BLaER1 (cell line): Measurements from ENCODE around the gene CGB1.

ENCODE experiments used
- H3K27ac ChIP-seq: shearing (Covaris generic); formaldehyde crosslinking; 2 replicates; pipeline ENCODE4 v1.8.1; 2022
- H3K27me3 ChIP-seq: shearing (Covaris generic); formaldehyde crosslinking; 2 replicates; pipeline ENCODE4 v1.8.1; 2022
- H3K36me3 ChIP-seq: shearing (Covaris generic); formaldehyde crosslinking; 2 replicates; pipeline ENCODE4 v1.8.1; 2022
- H3K4me1 ChIP-seq: shearing (Covaris generic); formaldehyde crosslinking; 2 replicates; pipeline ENCODE4 v1.8.1; 2022
- H3K4me2 ChIP-seq: shearing (Covaris generic); formaldehyde crosslinking; 2 replicates; pipeline ENCODE4 v1.8.1; 2022
- H3K4me3 ChIP-seq: shearing (Covaris generic); formaldehyde crosslinking; 2 replicates; pipeline ENCODE4 v1.8.1; 2022
- H3K9ac ChIP-seq: shearing (Covaris generic); formaldehyde crosslinking; 2 replicates; pipeline ENCODE4 v1.8.1; 2022
- H3K9me3 ChIP-seq: shearing (Covaris generic); formaldehyde crosslinking; 2 replicates; pipeline ENCODE4 v1.8.1; 2022
- H4K20me1 ChIP-seq: shearing (Covaris generic); formaldehyde crosslinking; 2 replicates; pipeline ENCODE4 v1.8.1; 2022
- Cebpa-rat ChIP-seq: shearing (Covaris generic); IDR thresholded peaks from 2 replicates; pipeline ENCODE4 v1.8.1; 2022

Gene CGB1

GRCh38 chr19:49014870-49015255 lies 21.8 kb downstream of the CGB1 start:
- H3K9ac ChIP-seq = no peak overlapping the region
- peaks cover 30% of the 10 kb centered on the region for H3K27me3 ChIP-seq
- H4K20me1 ChIP-seq = peaks cover 65% of the 10 kb centered on the region
- H3K4me3 ChIP-seq = no peak overlapping the region
- H3K36me3 ChIP-seq = peaks cover 73% of the 10 kb centered on the region
- TF ChIP-seq Cebpa-rat = no peak
- H3K4me1 ChIP-seq = peaks cover 26% of the 10 kb centered on the region
- H3K4me2 ChIP-seq = no peak overlapping the region
- no peaks in the 10 kb centered on the region for H3K9me3 ChIP-seq
- no peak overlapping the region for H3K27ac ChIP-seq

GRCh38 chr19:49014123-49014869 lies 22.4 kb downstream of the CGB1 start:
- TF ChIP-seq Cebpa-rat = no peak
- H3K27me3 ChIP-seq = peaks cover 24% of the 10 kb centered on the region

GRCh38 chr19:49011194-49011593 lies 25.5 kb downstream of the CGB1 start:
- Histone ChIP-seq H3K4me2 (no peak overlapping the region), H3K9me3 (no peaks in the 10 kb centered on the region), H3K4me1 (no peaks in the 10 kb centered on the region), H3K27ac (no peak overlapping the region), H4K20me1 (peaks cover 42% of the 10 kb centered on the region), H3K27me3 (no peaks in the 10 kb centered on the region), H3K36me3 (peaks cover 99% of the 10 kb centered on the region), H3K4me3 (no peak overlapping the region), H3K9ac (no peak overlapping the region)
- no peak for TF ChIP-seq Cebpa-rat

More at GRCh38 chr19:49014123-49014869, 22.4 kb downstream of the CGB1 start:
- H3K27ac ChIP-seq = no peak overlapping the region
- peaks cover 21% of the 10 kb centered on the region for H3K4me1 ChIP-seq
- H3K9ac ChIP-seq = no peak overlapping the region
- no peak overlapping the region for H3K4me2 ChIP-seq
- no peak overlapping the region for H3K4me3 ChIP-seq
- peaks cover 65% of the 10 kb centered on the region for H4K20me1 ChIP-seq
- H3K36me3 ChIP-seq = peaks cover 79% of the 10 kb centered on the region
- no peaks in the 10 kb centered on the region for H3K9me3 ChIP-seq

- no peaks in the 10 kb centered on the region for H3K4me1 ChIP-seq
- H3K36me3 ChIP-seq = peaks cover 99% of the 10 kb centered on the region
- no peak for TF ChIP-seq Cebpa-rat
- H4K20me1 ChIP-seq = peaks cover 35% of the 10 kb centered on the region
- H3K4me3 ChIP-seq = no peak overlapping the region
- H3K27me3 ChIP-seq = no peaks in the 10 kb centered on the region
- no peaks in the 10 kb centered on the region for H3K9me3 ChIP-seq
- no peak overlapping the region for H3K9ac ChIP-seq
- no peak overlapping the region for H3K4me2 ChIP-seq
- H3K27ac ChIP-seq = no peak overlapping the region
Measured at GRCh38 chr19:49010453-49010852, 26.2 kb downstream of the CGB1 start.

- H3K36me3 ChIP-seq = peaks cover 99% of the 10 kb centered on the region
Measured at GRCh38 chr19:49009828-49010227, 26.9 kb downstream of the CGB1 start.

GRCh38 chr19:49006905-49007304 lies 29.8 kb downstream of the CGB1 start:
- Histone ChIP-seq H4K20me1 (peaks cover 28% of the 10 kb centered on the region), H3K4me1 (no peaks in the 10 kb centered on the region), H3K27me3 (no peaks in the 10 kb centered on the region), H3K27ac (no peak overlapping the region), H3K36me3 (peaks cover 99% of the 10 kb centered on the region), H3K4me2 (no peak overlapping the region), H3K4me3 (no peak overlapping the region), H3K9ac (no peak overlapping the region), H3K9me3 (no peaks in the 10 kb centered on the region)
- no peak for TF ChIP-seq Cebpa-rat

More at GRCh38 chr19:49009828-49010227, 26.9 kb downstream of the CGB1 start:
- H3K27me3 ChIP-seq = no peaks in the 10 kb centered on the region
- no peaks in the 10 kb centered on the region for H3K4me1 ChIP-seq
- H3K9ac ChIP-seq = no peak overlapping the region
- H3K4me3 ChIP-seq = no peak overlapping the region
- no peak overlapping the region for H3K4me2 ChIP-seq
- H4K20me1 ChIP-seq = peaks cover 35% of the 10 kb centered on the region
- TF ChIP-seq Cebpa-rat = no peak
- H3K27ac ChIP-seq = no peak overlapping the region
- no peaks in the 10 kb centered on the region for H3K9me3 ChIP-seq

- Histone ChIP-seq H3K9me3 (no peaks in the 10 kb centered on the region), H3K4me3 (no peak overlapping the region), H3K36me3 (peaks cover 98% of the 10 kb centered on the region), H3K9ac (no peak overlapping the region), H3K27me3 (no peaks in the 10 kb centered on the region), H3K4me2 (no peak overlapping the region), H3K27ac (no peak overlapping the region), H3K4me1 (no peaks in the 10 kb centered on the region), H4K20me1 (peaks cover 28% of the 10 kb centered on the region)
- TF ChIP-seq Cebpa-rat = no peak
Measured at GRCh38 chr19:49004964-49005614, 31.6 kb downstream of the CGB1 start.

GRCh38 chr19:49004133-49004532 lies 32.6 kb downstream of the CGB1 start:
- TF ChIP-seq Cebpa-rat = no peak
- peaks cover 98% of the 10 kb centered on the region for H3K36me3 ChIP-seq

GRCh38 chr19:48999481-49000325 lies 37.0 kb downstream of the CGB1 start:
- Histone ChIP-seq H3K4me3 (no peak overlapping the region), H3K9me3 (no peaks in the 10 kb centered on the region), H3K36me3 (peaks cover 72% of the 10 kb centered on the region), H3K27ac (no peak overlapping the region), H4K20me1 (peaks cover 67% of the 10 kb centered on the region), H3K9ac (no peak overlapping the region), H3K27me3 (no peaks in the 10 kb centered on the region), H3K4me2 (no peak overlapping the region), H3K4me1 (peaks cover 17% of the 10 kb centered on the region)
- TF ChIP-seq Cebpa-rat = no peak

More at GRCh38 chr19:49004133-49004532, 32.6 kb downstream of the CGB1 start:
- Histone ChIP-seq H3K4me3 (no peak overlapping the region), H3K4me2 (no peak overlapping the region), H3K27ac (no peak overlapping the region), H3K9me3 (no peaks in the 10 kb centered on the region), H3K9ac (no peak overlapping the region), H4K20me1 (peaks cover 38% of the 10 kb centered on the region), H3K4me1 (no peaks in the 10 kb centered on the region), H3K27me3 (no peaks in the 10 kb centered on the region)
